ENCODE measurements around the gene CHIT1.

Gene CHIT1

DNA sequence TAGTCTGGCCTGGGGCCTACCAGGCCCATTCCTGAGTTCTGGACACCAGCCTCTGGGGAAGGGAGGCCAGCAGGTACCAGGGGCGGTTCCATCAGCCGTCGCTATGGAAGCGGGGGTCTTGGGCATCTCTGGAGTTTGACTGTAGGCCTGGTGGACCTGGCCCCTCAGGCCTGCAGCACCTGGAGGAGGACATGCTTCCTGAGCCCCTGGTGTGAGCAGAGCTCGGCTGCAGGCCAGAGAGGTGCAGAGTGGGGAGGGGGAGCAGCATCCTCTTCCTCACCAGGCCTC, 61.6 kb downstream of the CHIT1 start:
- DNase-seq (ENCODE audit: low read depth), result no peak
- no peak overlapping the region for H3K4me3 ChIP-seq (ENCODE audit: low read depth, low read length)

DNA sequence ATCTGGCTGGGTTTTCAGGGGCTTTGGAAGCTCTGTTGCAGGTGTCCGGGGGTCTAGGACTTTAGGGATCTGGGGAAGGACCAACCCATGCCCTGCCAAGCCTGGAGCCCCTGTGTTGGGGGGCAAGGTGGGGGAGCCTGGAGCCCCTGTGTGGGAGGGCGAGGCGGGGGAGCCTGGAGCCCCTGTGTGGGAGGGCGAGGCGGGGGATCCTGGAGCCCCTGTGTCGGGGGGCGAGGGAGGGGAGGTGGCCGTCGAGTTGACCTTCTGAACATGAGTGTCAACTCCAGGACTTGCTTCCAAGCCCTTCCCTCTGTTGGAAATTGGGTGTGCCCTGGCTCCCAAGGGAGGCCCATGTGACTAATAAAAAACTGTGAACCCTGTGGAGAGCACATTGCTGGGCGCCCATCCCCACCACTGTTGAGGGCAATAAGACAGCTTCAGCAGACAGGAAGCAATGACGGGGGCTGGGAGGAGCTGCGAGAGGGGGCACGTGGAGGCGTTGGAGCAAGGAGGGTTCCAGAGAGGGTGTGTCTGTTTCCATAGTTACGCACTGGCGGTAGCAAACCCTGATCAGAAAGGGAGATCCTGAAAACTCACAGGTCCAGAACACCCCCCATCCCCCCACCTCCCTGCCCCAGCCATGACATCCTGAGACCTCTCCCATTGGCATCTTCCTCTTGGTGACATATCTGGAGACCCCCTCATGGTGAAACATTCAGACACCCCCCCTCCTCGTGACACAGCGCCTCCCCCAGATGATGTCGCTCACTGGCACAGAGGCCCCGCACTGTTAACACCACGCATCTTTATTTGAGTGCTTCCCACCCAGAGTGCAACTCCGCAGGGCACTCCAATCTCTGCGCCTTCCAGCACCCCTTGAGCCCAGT, 62.2 kb downstream of the CHIT1 start:
- DNase-seq (ENCODE audit: low read depth), result no peak
- no peak overlapping the region for H3K4me3 ChIP-seq (ENCODE audit: low read depth, low read length)

DNA sequence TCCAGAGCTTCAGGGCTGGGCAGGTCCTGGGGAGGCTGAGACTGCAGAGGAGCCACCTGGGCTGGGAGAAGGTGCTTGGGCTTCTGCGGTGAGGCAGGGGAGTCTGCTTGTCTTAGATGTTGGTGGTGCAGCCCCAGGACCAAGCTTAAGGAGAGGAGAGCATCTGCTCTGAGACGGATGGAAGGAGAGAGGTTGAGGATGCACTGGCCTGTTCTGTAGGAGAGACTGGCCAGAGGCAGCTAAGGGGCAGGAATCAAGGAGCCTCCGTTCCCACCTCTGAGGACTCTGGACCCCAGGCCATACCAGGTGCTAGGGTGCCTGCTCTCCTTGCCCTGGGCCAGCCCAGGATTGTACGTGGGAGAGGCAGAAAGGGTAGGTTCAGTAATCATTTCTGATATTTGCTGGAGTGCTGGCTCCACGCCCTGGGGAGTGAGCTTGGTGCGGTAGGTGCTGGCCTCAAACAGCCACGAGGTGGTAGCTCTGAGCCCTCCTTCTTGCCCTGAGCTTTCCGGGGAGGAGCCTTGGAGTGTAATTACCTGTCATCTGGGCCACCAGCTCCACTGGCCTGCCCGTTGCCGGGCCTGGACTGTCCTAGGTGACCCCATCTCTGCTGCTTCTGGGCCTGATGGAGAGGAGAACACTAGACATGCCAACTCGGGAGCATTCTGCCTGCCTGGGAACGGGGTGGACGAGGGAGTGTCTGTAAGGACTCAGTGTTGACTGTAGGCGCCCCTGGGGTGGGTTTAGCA, 63.1 kb downstream of the CHIT1 start:
- H3K4me3 ChIP-seq (ENCODE audit: low read depth, low read length), result no peak overlapping the region
- no peak for DNase-seq (ENCODE audit: low read depth)

Data from skeletal muscle cell (primary cell).